Stimulated activated CD4-positive, alpha-beta T cell treated with anti-CD3 and anti-CD28 coated beads, Interleukin-1b, Interleukin-23, amount 100 ng/mL, for 4 hours (primary cell): ENCODE data around the gene SYCP2.
A peak's percentile ranks its signal among the peaks of the same experiment; 100 is the strongest.
"Not testable (repeated sequence)": the region's sequence is repeated elsewhere in the genome, so short reads cannot be mapped to it uniquely, and the experiment has no call there.

ENCODE experiments used
- DNase-seq, 2 donors: peaks; one replicate each; pipeline ENCODE4 v3.0.0-alpha.2; 2020; ENCODE audit warnings: low read depth in 2 of 2

SYCP2 gene

GRCh38 chr20:59933296-59933848 lies at the start of gene SYCP2:
SYCP2 (minus strand) TSS chr20:59933637; CDS start chr20:59922413, 11,224 bp downstream.
- peak; percentile 43 to 52 for DNase-seq

- no peak for DNase-seq
Measured at GRCh38 chr20:59983076-59983475, 49.6 kb upstream of the SYCP2 start.

GRCh38 chr20:59977086-59977485 lies 43.6 kb upstream of the SYCP2 start:
- no peak for DNase-seq

GRCh38 chr20:59976156-59976782 lies 42.8 kb upstream of the SYCP2 start:
- DNase-seq = no peak

GRCh38 chr20:59972037-59972801 lies 38.8 kb upstream of the SYCP2 start:
- DNase-seq = no peak

GRCh38 chr20:59971428-59971827 lies 38.0 kb upstream of the SYCP2 start:
- DNase-seq = no peak

- DNase-seq = no peak
Measured at GRCh38 chr20:59966428-59966827, 33.0 kb upstream of the SYCP2 start.

- DNase-seq = no peak
Measured at GRCh38 chr20:59962155-59962554, 28.7 kb upstream of the SYCP2 start.

GRCh38 chr20:59961423-59961822 lies 28.0 kb upstream of the SYCP2 start:
- DNase-seq = no peak

GRCh38 chr20:59958626-59959025 lies 25.2 kb upstream of the SYCP2 start:
- no peak for DNase-seq

- no peak for DNase-seq
Measured at GRCh38 chr20:59958123-59958522, 24.7 kb upstream of the SYCP2 start, which contains the start of gene CDH26. CDH26 (plus strand) TSS chr20:59958423; CDS start chr20:59958727, 304 bp downstream.

- not testable (repeated sequence) for DNase-seq
Measured at GRCh38 chr20:59957568-59957967, 24.1 kb upstream of the SYCP2 start.

GRCh38 chr20:59955131-59955796 lies 21.8 kb upstream of the SYCP2 start:
- no peak for DNase-seq

GRCh38 chr20:59954718-59955117 lies 21.3 kb upstream of the SYCP2 start:
- no peak for DNase-seq

GRCh38 chr20:59949911-59950310 lies 16.5 kb upstream of the SYCP2 start:
- DNase-seq = no peak

GRCh38 chr20:59948828-59949720 lies 15.6 kb upstream of the SYCP2 start:
- DNase-seq = peak in 1 of 2 donors; percentile 15

GRCh38 chr20:59948212-59948611 lies 14.8 kb upstream of the SYCP2 start:
- DNase-seq = no peak

- no peak for DNase-seq
Measured at GRCh38 chr20:59947376-59947775, 13.9 kb upstream of the SYCP2 start.

GRCh38 chr20:59945731-59946130 lies 12.3 kb upstream of the SYCP2 start:
- no peak for DNase-seq

- no peak for DNase-seq
Measured at GRCh38 chr20:59945175-59945574, 11.7 kb upstream of the SYCP2 start.

GRCh38 chr20:59944726-59945125 lies 11.3 kb upstream of the SYCP2 start:
- no peak for DNase-seq
